HG03460 (cell line): ENCODE measurements around the gene XRCC6.
"Not testable (repeated sequence)": the region's sequence is repeated elsewhere in the genome, so short reads cannot be mapped to it uniquely, and the experiment has no call there.

Source experiments
- ATAC-seq: cut with Tn5 transposase; IDR thresholded peaks from one replicate; pipeline ENCODE4 v1.9.1; 2021; ENCODE audit not compliant: unreplicated experiment

The XRCC6 gene

GRCh38 chr22:41648432-41648831, 27.3 kb downstream of the XRCC6 start:
- no peak for ATAC-seq

DNA sequence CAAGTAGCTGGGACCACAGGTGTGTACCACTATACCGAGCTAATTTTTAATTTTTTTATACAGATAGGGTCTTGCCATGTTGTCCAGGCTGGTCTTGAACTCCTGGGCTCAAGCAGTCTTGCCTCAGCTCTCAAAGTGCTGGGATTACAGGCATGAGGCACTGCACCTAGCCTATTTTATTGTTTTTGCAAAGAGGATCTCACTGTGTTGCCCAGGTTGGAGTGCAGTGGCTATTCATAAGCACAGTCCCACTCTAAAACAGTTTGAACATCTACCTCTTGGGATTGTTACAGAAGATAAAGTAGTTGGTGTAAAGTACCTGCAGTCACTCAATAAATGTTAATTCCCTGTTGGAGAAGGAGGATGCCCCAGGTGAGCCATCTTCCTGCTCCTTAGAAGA, 29.1 kb downstream of the XRCC6 start:
- no peak for ATAC-seq

DNA sequence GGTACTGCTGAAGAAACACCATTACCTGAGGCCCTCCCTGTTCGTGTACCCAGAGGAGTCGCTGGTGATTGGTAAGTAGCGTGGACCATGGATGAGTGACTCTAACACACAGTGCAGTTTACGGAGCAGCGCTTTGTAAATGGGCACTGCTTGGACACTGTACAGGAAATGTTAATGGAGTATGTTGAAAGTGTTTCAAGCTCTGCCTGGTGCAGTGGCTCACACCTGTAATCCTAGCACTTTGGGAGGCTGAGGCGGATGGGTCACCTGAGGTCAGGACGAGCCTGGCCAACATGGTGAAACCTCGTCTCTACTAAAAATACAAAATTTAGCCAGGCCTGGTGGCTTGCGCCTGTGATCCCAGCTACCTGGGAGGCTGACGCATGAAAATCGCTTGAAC, 29.7 kb downstream of the XRCC6 start:
- no peak for ATAC-seq

DNA sequence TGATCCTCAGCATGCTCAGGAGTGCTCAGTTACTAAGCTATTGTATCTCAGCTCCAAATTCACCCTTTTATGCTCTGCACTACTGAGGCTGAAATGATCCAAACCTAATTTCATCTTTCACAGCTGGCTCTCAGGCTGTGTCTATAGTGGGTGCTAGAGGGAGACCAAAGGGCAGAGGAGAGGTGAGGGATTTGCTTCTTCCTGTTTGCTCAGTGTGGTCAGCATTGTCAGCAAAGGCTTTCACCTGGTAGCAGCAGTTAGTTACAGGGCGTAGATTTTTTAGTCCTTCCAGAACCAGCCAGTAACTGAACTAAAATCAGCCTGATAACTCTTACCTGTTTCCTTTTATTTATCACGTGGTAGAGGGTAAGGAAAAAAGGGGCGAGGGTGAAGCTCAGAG, 33.2 kb downstream of the XRCC6 start:
- ATAC-seq, result no peak

DNA sequence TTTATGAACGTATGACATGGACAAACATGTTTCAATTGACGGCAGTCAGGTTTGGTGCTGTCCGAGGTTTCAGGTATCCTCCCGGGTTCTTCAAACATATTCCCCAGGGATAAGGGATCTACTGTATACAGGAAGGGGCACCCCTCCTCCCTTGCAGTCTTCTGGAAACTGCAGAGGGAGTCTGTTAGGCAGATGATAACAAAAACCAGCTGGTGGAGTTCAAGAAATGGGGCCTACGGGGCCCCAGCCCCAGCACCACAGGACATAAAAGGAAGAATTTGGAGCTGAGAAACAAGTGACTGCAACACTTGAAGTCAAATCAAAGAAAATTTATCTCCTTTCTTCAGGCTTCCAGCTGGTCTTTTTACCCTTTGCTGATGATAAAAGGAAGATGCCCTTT, 35.5 kb downstream of the XRCC6 start:
- no peak for ATAC-seq

GRCh38 chr22:41657709-41658108, 36.6 kb downstream of the XRCC6 start:
- no peak for ATAC-seq

GRCh38 chr22:41658869-41659268, 37.8 kb downstream of the XRCC6 start:
- ATAC-seq, result no peak

GRCh38 chr22:41659941-41660340, 38.8 kb downstream of the XRCC6 start:
- ATAC-seq, result no peak

DNA sequence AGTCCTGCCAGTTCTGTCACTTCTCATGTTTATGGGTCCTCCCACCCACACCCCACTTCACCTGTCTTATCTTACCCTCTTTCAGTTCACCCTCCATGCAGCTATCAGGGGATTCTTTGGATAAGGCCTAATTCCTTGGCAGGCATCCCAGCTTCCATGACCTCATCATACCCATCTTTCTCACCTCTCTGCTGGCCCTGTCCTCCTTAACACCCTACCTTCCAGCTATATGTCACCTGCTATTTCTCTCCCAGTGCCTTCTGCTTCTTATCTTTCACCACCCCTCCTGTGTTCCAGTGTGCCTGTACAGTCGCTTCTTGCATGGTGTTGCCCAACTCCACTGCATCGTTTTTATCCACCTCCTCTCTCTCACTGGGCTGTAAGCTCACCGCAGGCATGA, 39.3 kb downstream of the XRCC6 start:
- no peak for ATAC-seq

- no peak for ATAC-seq
Measured at GRCh38 chr22:41661088-41661487, 40.0 kb downstream of the XRCC6 start.

DNA sequence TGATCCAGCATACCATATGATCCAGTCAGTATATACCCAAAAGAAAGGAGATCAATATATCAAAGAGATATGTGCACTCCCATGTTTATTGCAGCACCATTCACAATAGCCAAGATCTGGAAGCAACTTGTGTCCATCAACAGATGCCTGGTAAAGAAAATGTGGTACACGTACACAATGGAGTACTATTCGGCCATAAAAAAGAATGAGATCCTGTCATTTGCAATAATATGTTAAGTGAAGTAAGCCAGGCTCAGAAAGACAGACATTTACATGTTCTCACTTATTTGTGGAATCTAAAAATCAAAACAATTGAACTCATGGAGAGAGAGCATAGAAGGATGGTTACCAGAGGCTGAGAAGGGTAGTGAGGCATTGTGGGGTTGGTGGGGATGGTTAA, 40.6 kb downstream of the XRCC6 start:
- ATAC-seq, result no peak

DNA sequence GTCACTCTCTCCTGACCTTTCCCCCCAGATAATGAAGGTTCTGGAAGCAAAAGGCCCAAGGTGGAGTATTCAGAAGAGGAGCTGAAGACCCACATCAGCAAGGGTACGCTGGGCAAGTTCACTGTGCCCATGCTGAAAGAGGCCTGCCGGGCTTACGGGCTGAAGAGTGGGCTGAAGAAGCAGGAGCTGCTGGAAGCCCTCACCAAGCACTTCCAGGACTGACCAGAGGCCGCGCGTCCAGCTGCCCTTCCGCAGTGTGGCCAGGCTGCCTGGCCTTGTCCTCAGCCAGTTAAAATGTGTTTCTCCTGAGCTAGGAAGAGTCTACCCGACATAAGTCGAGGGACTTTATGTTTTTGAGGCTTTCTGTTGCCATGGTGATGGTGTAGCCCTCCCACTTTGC, 42.5 kb downstream of the XRCC6 start:
- not testable (repeated sequence) for ATAC-seq

- ATAC-seq, result no peak
Measured at GRCh38 chr22:41664490-41664889, 43.4 kb downstream of the XRCC6 start.

DNA sequence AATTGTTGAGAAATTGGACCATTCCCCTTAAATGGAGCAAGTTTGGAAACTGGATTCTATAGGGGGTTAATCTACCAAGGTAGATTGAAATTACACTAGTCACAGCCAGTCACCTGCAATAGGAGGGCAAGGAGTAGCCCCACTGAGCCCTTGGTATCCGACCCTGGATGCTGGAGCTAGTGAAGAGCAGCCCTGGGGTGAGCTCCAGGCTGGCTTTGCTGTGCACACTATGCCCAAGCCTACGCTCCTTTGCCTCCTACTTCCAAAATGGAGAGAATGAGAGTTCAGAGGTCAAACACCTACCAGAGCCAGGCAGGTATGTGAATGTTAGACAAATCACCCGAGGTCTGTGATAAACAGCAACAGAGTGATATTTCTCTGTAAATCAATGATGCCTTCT, 43.9 kb downstream of the XRCC6 start:
- no peak for ATAC-seq

DNA sequence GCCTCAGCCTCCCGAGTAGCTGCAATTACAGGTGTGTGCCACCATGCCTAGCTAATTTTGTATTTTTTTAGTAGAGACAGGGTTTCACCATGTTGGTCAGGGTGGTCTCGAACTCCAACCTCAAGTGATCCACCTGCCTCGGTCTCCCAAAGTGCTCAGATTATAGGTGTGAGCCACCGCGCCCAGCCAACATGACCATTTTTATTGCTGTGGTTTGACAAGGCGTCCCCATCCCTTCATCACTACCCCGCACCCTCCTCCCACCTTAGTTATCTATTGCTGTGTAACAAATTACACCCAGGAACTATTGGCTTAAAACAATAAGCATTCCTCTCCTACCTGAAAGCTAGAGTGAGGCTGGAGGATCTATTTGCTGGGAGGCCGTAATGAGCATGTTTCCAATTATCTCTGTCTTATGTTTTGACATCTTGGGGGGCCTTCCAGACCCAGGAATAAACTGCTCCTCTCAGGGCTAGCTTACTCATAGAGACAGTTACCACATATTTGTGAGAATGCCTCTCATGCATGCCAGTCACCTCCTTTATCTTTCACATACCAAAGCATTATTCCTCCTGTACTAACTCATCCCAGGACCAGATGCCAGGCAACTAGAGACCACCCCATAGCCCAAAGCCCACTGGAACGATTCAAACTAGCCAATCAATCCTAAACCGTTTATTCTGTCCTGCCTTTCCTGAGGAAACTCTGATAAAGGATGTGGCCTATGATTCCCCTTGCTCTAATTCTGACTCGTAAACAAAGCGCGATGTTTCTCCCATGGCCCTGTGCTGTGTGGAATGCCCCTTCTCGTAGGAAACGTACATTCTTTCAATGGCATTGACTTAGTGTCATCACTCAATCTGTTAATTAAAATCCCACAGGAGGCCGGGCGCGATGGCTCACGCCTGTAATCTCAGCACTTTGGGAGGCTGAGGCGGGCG, 48.1 kb downstream of the XRCC6 start:
- no peak for ATAC-seq

- not testable (repeated sequence) for ATAC-seq
Measured at GRCh38 chr22:41672096-41672495, 51.0 kb downstream of the XRCC6 start.

GRCh38 chr22:41672780-41673509, 51.9 kb downstream of the XRCC6 start:
- ATAC-seq, result no peak

GRCh38 chr22:41674846-41675340, 53.8 kb downstream of the XRCC6 start:
- no peak for ATAC-seq

GRCh38 chr22:41676134-41676533, 55.0 kb downstream of the XRCC6 start:
- no peak for ATAC-seq

DNA sequence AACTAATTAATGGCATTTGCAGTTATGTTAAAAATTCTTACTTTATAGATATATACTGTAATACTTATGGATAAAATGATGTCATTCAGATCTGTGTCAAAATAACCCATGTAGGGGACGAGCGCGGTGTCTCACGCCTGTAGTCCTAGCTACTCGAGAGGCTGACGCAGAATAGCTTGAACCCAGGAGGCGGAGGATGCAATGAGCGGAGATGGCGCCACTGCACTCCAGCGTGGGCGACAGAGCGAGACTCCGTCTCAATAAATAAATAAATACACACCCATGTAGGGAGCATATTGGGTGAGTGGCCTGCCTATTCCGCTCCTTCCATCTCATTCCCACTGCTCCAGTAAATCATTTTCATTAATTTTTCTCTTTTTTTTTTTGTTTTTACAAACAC, 60.5 kb downstream of the XRCC6 start:
- no peak for ATAC-seq

DNA sequence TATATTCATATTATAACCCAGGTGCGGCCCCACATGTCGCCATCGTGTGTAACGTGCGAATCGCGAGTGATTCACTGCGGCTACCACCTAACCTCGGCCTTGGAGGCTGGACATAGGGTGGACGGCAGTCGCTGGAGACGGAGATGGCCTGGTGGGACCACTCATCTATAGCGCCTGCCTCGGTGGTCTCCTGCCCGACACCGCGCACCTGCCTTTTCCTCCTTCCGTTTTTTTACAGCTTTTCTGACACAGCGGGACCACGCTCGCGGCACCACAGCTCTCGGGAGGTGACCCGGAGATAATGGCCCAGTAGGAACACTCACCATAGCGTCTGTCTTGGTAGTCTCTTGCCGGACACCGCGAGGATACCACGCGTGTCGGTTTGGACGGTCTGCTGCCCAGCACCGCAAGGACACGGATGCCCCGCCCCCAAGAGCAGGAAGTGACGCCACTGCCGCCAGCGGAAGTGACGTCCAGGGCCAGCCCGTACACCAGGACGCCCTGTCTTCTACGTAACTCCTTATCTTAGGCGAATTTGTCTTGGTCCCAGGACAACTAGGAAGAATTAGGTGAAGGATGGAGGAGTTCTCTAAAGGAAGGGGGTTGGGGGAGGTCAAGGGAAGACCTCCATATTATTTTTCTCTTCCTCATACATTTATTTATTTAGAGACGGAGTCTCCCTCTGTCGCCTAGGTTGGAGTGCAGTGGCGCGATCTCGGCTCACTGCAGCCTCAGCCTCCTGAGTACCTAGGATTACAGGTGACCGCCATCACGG, 61.1 kb downstream of the XRCC6 start:
- peak; percentile 85 for ATAC-seq
